GM12873 (cell line): ENCODE results near the gene MEGF8.

Experiments
- CTCF ChIP-seq: IDR thresholded peaks from 2 replicates; pipeline ENCODE4 v1.5.1; 2012; ENCODE audit warnings: low read depth, mild to moderate bottlenecking, moderate library complexity, low read length, control low read depth; ENCODE audit not compliant: insufficient read depth; ENCODE audit errors: missing control alignments

Gene MEGF8

GRCh38 chr19:42403586-42403985 lies 78.2 kb downstream of the MEGF8 start:
- TF ChIP-seq CTCF, result no peak

- TF ChIP-seq CTCF, result no peak
These were observed 80.7 kb downstream of the MEGF8 start for GRCh38 chr19:42406111-42406510.

GRCh38 chr19:42407085-42407815 lies 81.8 kb downstream of the MEGF8 start:
- no peak for TF ChIP-seq CTCF

- no peak for TF ChIP-seq CTCF
These were observed 82.4 kb downstream of the MEGF8 start for GRCh38 chr19:42407816-42408175.

- no peak for TF ChIP-seq CTCF
These were observed 84.0 kb downstream of the MEGF8 start for GRCh38 chr19:42409477-42409876.

GRCh38 chr19:42410371-42410770 lies 84.9 kb downstream of the MEGF8 start:
- no peak for TF ChIP-seq CTCF

GRCh38 chr19:42411581-42412178 lies 86.2 kb downstream of the MEGF8 start:
- TF ChIP-seq CTCF, result no peak
